HG03378 (cell line): ENCODE results near the gene RNASET2.
"Not testable (repeated sequence)": the region's sequence is repeated elsewhere in the genome, so short reads cannot be mapped to it uniquely, and the experiment has no call there.

Source experiments
- ATAC-seq: cut with Tn5 transposase; IDR thresholded peaks from one replicate; pipeline ENCODE4 v1.9.1; 2021; ENCODE audit warnings: mild to moderate bottlenecking, moderate library complexity; ENCODE audit not compliant: unreplicated experiment

The RNASET2 gene

GRCh38 chr6:166929542-166930189 lies 26.7 kb downstream of the RNASET2 start:
- ATAC-seq = no peak

DNA sequence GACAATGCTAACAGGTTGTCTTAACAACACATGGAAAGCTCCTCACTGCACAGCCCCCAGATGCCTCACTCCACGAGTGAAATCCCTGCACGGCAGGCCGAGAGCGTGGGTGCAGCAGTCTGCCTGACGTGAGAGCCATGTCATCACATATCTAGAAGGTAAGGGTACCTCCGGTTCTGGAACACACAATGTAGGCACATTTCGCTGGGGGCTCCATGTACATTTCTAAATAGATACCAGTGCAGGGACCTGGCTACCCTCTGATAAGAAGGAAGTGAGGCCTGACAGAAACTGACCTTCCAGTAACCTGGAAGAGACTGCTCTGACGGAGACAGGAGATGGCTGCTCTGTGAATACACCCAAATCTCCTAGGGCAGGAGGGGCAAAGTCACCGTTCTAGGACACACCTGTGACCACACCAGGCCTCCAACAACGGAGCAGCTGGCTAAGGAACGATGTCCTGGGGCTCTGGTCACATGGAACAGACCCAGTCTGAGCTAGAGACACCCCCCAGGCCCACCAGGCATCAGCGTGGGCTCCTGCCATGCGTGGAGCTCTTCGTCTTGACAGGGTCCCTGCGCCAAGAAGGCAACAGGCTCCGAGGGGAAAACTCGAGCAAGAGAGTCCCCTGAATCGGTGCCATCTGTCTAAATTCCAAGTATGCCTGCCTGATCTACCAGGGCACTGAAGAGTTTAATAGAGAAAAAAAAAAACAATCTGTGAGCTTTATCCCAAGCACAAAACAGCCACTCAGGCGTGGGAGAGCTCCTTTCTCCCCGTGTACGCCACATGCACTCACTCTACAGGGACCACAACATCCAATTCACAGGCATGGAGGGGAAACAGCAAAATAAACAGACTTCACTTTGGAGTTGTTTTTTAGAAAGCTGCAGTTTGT lies 27.5 kb downstream of the RNASET2 start:
- ATAC-seq = no peak

GRCh38 chr6:166927935-166928643 lies 28.3 kb downstream of the RNASET2 start:
- no peak for ATAC-seq

DNA sequence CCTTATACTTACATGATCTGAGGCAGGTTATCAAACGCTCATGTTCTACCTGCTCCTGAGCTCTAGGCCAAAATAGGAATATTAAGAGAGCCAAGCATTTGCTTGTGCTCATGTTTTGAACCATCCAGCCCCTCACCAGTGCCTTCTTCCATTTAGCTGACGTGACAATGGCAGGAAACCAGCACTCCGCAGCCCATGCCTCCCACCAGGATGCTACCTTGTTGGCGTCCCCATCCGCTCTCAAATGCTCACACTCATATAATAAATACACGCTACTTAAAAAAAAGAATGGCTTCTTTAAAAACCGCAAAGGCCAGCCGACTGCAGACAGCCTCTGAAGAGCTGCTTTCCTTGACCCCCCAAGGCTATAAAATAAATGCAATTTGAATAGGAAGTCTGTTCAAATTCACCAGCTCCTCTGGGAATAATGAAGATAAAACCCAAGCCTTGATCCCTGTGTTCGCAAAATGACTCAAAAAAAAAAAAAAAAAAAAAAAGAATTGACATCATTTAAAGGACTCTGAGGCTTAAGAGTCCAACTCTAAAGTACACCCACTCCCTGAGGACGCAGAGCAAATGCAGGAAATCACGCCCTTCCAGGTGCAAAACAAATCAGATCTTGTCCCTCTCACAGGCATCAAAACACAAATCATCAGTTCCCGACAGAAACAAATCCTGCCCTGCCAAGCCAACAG lies 29.0 kb downstream of the RNASET2 start:
- ATAC-seq = no peak

DNA sequence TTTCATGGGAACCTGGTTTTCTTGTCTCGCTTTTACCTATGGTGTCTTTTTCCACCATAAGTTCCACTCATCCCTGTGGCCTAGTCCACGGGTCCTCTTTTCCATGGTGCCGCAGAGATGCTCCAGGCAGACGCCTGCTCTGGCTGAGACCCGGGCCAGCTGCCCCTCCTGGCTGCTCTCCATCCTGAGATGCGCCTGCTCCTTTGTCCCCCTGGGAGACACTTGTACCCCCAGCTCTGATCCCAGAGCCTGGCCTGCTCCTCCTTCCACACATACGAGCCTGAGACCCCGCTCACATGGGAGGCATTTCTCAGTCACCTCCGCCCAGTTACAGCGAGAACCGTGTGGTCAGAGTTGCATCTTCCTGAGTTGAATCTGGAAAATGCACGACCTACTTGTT lies 29.6 kb downstream of the RNASET2 start:
- no peak for ATAC-seq

DNA sequence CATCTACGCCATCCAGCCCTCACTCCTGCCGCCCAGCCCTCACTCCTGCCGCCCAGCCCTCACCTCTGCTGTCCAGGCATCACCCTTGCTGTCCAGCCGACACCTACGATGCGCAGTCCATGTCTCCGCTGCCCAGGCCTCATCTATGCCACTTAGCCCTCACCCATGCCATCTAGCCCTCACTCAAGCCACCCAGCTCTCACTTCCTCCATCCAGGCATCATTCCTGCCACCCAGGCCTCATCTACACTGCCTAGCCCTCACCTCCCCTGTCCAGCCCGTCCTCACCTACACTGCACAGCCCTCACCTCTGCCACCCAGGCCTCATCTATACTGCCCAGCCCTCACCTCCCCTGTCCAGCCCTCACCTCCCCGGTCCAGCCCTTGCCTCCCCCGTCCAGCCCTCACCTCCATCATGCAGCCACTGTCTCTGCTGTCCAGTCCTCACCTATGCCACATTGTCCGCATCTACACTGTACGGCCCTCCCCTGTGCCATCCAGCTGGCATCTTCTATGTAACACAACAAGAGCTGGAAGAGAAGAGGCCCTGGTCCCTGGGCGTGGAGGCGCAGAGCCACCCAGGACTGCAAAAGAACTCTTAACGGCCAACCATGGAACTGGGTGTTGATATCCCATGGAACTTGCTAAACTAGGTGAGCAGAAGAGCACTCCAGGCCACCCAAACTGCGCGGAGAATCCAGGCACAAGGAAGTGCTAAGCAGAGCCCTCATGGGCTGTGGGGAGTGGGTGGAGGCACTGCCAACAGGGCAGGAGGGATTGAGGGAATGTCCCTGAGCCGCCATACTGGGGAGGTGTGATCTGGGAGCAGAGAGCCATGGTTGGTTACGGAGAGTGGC lies 31.0 kb downstream of the RNASET2 start:
- ATAC-seq = no peak

GRCh38 chr6:166924531-166924930 lies 31.8 kb downstream of the RNASET2 start:
- no peak for ATAC-seq

DNA sequence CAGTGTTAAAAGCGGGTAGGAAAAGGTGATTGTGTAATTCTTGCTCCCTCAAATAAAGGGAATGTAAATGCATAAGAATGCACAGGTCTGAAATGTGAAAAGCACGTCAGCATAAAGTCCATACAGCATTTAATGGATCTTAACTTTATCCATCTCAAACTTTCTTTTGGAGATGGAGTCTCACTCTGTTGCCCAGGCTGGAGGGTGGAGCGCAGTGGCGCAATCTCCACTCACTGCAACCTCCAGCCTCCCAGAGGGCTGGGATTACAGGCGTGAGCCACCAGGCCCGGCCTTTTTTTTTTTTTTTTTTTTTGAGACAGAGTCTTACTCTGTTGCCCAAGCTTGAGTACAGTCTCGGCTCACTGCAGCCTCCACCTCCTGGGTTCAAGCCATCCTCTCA lies 33.4 kb downstream of the RNASET2 start:
- no peak for ATAC-seq

GRCh38 chr6:166921570-166921969 lies 34.8 kb downstream of the RNASET2 start:
- no peak for ATAC-seq

DNA sequence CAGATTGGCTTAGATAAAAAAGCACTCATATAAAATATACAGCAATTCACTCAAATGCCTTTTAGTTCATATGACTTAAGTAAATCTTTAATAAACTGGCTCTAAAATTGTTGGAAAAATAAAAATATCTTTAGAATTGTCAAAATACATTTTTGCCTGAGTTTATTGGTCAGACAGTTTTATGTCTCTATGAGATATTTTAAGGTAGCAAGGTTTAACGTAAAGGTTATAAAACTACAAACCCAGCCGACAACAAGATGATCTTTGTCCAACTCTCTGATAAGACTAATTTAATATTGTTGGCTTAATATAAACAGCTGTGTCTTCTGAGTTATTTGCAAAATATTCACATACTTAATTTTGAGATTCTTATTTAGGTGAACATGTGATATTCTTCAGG lies 39.5 kb downstream of the RNASET2 start:
- ATAC-seq = no peak

DNA sequence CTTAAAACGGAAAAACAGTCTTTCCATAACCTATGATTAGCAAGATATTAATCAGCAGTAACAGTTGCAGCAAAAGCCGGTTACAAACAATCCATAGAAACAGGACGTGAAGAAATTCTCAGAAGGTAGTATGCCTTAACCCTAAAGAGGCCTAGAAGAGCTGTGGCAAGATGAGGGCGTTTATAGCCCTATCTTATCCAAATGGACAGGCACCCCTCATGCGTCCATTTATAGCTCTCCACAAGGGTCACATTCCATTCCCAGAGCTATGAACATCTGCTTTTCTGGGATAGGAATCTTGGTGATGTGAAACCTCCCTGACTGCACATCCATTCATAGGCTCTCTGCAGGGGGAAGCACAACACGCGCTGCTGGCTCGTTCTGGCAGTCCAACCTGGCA lies 40.9 kb downstream of the RNASET2 start:
- not testable (repeated sequence) for ATAC-seq

- ATAC-seq = not testable (repeated sequence)
Observed at GRCh38 chr6:166914952-166915351, 41.4 kb downstream of the RNASET2 start.

GRCh38 chr6:166911248-166911677 lies 45.1 kb downstream of the RNASET2 start:
- ATAC-seq = no peak

DNA sequence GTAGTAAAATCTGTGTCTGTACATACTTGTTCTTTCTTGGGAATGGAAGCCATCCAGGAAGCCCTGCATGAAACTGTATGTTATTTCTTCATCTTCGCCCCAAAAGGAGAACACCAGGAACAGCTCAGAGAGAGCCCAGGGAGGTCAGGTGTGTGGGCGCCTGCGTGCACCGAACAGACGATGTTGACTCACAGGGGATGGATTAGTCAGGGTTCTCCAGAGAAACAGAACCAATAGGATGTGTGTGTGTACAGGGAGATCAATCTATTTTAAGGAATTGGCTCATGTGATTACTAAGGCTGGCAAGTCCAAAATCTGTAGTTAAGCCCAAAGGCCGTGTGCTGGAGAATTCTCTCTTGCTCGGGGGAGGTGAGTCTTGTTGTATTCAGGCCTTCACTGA lies 45.7 kb downstream of the RNASET2 start:
- ATAC-seq = no peak

GRCh38 chr6:166908811-166909210 lies 47.5 kb downstream of the RNASET2 start:
- no peak for ATAC-seq

DNA sequence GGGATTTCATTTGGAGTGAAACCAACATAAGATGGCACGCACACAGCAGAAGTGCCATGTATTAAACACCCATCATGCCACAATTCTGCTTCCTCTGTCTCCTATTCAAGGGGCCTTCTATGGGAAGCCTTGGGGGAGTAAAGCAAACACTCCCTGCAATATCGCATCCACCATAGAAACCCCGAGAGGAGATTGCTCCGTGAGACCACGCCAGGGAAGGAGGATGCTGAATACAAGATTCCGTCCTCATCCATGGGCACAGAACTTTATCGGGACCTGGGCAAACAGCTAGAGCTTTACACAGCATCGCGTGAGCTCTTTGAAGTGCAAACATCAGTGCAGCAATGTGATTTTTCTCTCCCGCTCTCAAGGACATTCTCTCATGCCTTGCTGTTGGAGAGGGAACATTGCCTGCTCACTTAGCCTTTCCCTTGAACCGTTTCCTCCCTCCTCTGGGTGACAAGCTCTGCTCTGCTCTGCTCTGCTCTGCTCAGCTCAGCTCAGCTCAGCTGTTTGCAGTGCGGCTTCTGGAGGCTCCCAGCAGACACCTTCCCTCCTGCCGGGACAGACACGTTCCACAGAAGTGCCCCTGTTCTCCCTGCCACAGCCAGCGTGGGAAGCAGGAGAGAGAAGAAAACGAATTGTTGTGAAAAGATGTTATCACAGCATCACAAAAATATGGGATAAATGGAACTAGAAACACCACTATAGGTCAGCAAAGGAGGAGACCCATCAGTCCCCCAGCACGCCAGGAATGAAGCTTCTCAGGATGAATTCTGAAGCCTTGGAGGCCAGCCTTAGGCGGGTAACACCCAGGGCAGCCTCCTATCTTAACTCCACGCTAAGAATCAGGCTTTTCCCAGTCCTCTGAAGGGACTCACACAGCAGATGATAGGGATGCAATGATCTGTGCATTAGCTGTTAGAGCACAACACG lies 48.2 kb downstream of the RNASET2 start:
- no peak for ATAC-seq

DNA sequence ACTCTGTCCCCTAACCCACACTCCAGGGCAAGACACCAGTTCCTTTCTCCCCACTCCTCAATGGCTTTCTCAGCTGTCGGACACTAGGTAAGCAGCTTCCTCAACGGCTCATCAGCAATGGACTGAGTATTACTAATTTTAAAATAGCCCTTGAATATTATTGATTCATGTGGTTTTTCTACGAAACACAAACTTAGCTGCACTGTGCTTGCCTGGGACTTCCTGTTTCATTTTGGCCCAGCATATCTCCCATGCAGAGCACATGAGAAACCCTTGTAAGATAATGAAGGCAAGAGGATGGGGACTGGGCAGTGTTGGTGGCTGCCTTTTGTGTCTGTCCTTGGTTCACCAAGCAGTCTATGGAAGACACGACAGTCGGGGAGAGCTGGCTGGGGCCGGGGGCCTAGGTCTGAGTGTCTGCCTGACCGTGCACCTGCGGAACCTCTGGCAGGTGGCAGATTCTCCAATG lies 48.9 kb downstream of the RNASET2 start:
- peak; percentile 89 for ATAC-seq

DNA sequence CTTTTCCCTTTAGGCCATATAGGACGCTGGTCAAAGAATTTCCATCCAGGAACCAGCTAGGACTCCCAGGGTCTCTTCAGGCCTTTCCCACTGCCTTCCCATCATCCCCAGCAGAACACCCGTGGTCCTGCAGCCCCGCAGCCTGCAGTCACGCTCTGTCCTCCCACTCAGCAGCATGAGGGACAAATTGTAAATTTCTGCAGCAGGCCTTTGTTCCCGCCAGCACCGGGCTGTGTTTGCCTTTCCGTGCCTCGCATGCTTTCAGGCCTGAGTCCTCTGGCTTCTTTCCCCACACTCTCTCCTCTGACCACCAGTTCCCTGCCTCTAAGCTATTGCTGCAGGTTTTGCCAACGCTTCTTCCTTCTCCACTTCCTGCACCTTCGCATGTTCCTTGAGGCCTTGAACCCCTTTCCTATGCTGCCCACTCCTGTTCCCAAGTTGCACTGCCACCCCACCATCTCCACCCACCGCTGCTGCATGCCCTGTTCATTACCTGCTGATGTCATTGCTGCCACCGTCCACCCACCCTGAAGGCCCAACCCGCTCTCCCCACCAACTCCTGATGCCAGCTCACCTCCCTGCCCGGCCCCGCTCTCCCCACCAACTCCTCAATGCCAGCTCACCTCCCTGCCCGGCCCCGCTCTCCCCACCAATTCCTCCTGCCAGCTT lies 49.8 kb downstream of the RNASET2 start:
- ATAC-seq = no peak
